ENCODE results near the gene MASP1. TPM values are rescaled to one million over a fixed set of nuclear protein-coding genes. Genes with fewer than 3 reads are reported as not detected.

MASP1 gene
- total RNA-seq, 1 donor from 2014 or later = 144 TPM

- intact Hi-C loops (cut with DNase I) = no loop called here
- no peak for DNase-seq
- ATAC-seq (ENCODE audit: poor library complexity) = no peak
Measured at GRCh38 chr3:187296058-187296457, 4.5 kb upstream of the MASP1 start.

GRCh38 chr3:187295316-187296034, 3.9 kb upstream of the MASP1 start:
- intact Hi-C loops (cut with DNase I) = no loop called here

GRCh38 chr3:187293516-187294430, 2.2 kb upstream of the MASP1 start:
- intact Hi-C loops (cut with DNase I) = no loop called here
- DNase-seq (no peak), ATAC-seq (ENCODE audit: poor library complexity) (no peak)

More at GRCh38 chr3:187295316-187296034, 3.9 kb upstream of the MASP1 start:
- ATAC-seq (ENCODE audit: poor library complexity) = no peak
- no peak for DNase-seq

GRCh38 chr3:187292631-187293515, 1.3 kb upstream of the MASP1 start:
- DNase-seq (no peak), ATAC-seq (ENCODE audit: poor library complexity) (peak; percentile 48)

GRCh38 chr3:187292181-187292580, 644 bp upstream of the MASP1 start:
- DNase-seq (no peak), ATAC-seq (ENCODE audit: poor library complexity) (peak; percentile 54)
- intact Hi-C loops (cut with DNase I) = no loop called here

More at GRCh38 chr3:187292631-187293515, 1.3 kb upstream of the MASP1 start:
- intact Hi-C loops (cut with DNase I) = no loop called here

GRCh38 chr3:187291001-187291511, 481 bp downstream of the MASP1 start:
- ATAC-seq (ENCODE audit: poor library complexity) = peak; percentile 61
- DNase-seq = no peak
- intact Hi-C loops (cut with DNase I) = no loop called here

GRCh38 chr3:187290503-187290902, 1.0 kb downstream of the MASP1 start:
- peak; percentile 3 for ATAC-seq (ENCODE audit: poor library complexity)
- intact Hi-C loops (cut with DNase I) = no loop called here
- DNase-seq = no peak

GRCh38 chr3:187288855-187289605, 2.5 kb downstream of the MASP1 start:
- DNase-seq (no peak), ATAC-seq (ENCODE audit: poor library complexity) (no peak)
- intact Hi-C loops (cut with DNase I) = no loop called here

GRCh38 chr3:187288131-187288854, 3.2 kb downstream of the MASP1 start:
- DNase-seq (no peak), ATAC-seq (ENCODE audit: poor library complexity) (peak; percentile 2)
- intact Hi-C loops (cut with DNase I) = no loop called here

GRCh38 chr3:187287256-187287655, 4.3 kb downstream of the MASP1 start:
- DNase-seq (no peak), ATAC-seq (ENCODE audit: poor library complexity) (no peak)
- intact Hi-C loops (cut with DNase I) = no loop called here

- no peak for DNase-seq
- intact Hi-C loops (cut with DNase I) = no loop called here
- ATAC-seq (ENCODE audit: poor library complexity) = no peak
Measured at GRCh38 chr3:187286467-187287059, 5.0 kb downstream of the MASP1 start.

GRCh38 chr3:187281191-187281714, 10.3 kb downstream of the MASP1 start:
- no peak for DNase-seq
- intact Hi-C loops (cut with DNase I) = no loop called here
- ATAC-seq (ENCODE audit: poor library complexity) = peak; percentile 79

- intact Hi-C loops (cut with DNase I) = no loop called here
- DNase-seq (no peak), ATAC-seq (ENCODE audit: poor library complexity) (no peak)
Measured at GRCh38 chr3:187280644-187281043, 10.9 kb downstream of the MASP1 start.

GRCh38 chr3:187277129-187277462, 14.4 kb downstream of the MASP1 start:
- intact Hi-C loops (cut with DNase I) = no loop called here
- no peak for DNase-seq
- ATAC-seq (ENCODE audit: poor library complexity) = no peak

GRCh38 chr3:187276397-187277128, 15.0 kb downstream of the MASP1 start:
- ATAC-seq (ENCODE audit: poor library complexity) = no peak
- intact Hi-C loops (cut with DNase I) = no loop called here
- DNase-seq = no peak

GRCh38 chr3:187274977-187275338, 16.6 kb downstream of the MASP1 start:
- no peak for DNase-seq
- no peak for ATAC-seq (ENCODE audit: poor library complexity)
- intact Hi-C loops (cut with DNase I) = no loop called here

All from Right ventricle myocardium superior (tissue), 1 donor.